Glutamatergic neuron (in vitro differentiated cells): ENCODE data around the gene CALML4. TPM values are rescaled to one million over a fixed set of nuclear protein-coding genes. Genes with fewer than 3 reads are reported as not detected.

ENCODE experiments used
- DNase-seq: peaks from one replicate; pipeline ENCODE4 v3.0.0; 2022
- H3K27ac Mint-ChIP-seq: one replicate; pipeline ENCODE4 v1.8.0; 2020; ENCODE audit warnings: mild to moderate bottlenecking, mixed read lengths, inconsistent platforms; ENCODE audit not compliant: unreplicated experiment
- H3K27me3 Mint-ChIP-seq: one replicate; pipeline ENCODE4 v1.8.0; 2020; ENCODE audit warnings: mild to moderate bottlenecking, moderate library complexity, mixed read lengths, inconsistent platforms; ENCODE audit not compliant: unreplicated experiment
- H3K36me3 Mint-ChIP-seq: one replicate; pipeline ENCODE4 v1.8.0; 2020; ENCODE audit warnings: mild to moderate bottlenecking, mixed read lengths, inconsistent platforms; ENCODE audit not compliant: unreplicated experiment
- H3K4me1 Mint-ChIP-seq: one replicate; pipeline ENCODE4 v1.8.0; 2020; ENCODE audit warnings: mild to moderate bottlenecking, low read depth, mixed read lengths, inconsistent platforms; ENCODE audit not compliant: unreplicated experiment
- H3K4me3 Mint-ChIP-seq: one replicate; pipeline ENCODE4 v1.8.0; 2020; ENCODE audit warnings: mild to moderate bottlenecking, mixed read lengths, inconsistent platforms; ENCODE audit not compliant: unreplicated experiment
- H3K9me3 Mint-ChIP-seq: one replicate; pipeline ENCODE4 v1.8.0; 2020; ENCODE audit warnings: mild to moderate bottlenecking, moderate library complexity, mixed read lengths, inconsistent platforms; ENCODE audit not compliant: unreplicated experiment
- CTCF ChIP-seq: fragments of 200-600 bp; sonication (generic); IDR thresholded peaks from one replicate; pipeline ENCODE4 v1.5.0; 2021; ENCODE audit not compliant: partially characterized antibody, unreplicated experiment
- total RNA-seq: library from RNA; stranded (reverse); fragmentation: NEBNext Ultra II Directional; extraction: Animal tissue kit (Norgen Biotek cat#: 25700); gene quantifications from one replicate; pipeline ENCODE4 v1.2.1, GENCODE V29; 2021; ENCODE audit not compliant: unreplicated experiment

CALML4 gene
- total RNA-seq, 1 donor from 2014 or later, result 4.1 TPM

DNA sequence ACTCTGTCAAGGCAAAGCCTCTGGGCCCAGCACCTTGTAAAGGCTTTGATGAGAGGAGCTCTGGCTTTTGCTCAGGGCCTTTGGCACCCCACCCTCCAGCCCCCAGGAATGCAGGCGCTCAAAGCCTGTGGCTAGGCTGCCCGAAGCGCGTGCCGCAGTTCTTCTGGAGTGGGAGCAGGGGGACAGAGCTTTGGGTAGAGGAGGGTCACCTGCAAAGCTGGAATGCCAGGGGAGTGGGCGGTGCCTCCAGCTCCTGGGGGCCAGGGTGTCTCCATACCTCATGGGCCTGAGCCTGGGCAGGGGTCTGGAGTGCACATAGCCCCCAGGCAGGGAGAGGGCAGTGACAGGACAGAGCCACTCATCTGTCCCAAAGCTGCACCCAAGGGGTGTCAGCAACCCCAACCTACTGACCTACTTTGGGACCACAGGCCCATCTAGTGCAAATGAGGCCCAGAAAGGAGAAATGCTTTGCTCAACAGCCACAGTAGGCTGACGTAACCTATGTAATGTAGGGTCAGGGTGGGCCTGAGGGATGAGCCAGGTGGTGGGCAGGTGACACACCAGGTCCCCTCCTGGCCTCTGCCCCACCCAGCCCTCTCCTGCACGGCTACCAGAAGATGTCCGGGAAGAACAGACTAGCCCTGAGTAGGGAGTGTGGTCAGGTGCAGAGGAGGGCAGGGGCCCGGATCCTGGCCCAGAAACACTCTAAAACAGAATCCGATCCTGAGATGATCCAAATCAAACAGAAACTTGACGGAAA is 2.2 kb upstream of the CALML4 start:
- H3K27ac Mint-ChIP-seq, result no peak overlapping the region
- no peak overlapping the region for H3K4me3 Mint-ChIP-seq
- TF ChIP-seq CTCF, result no peak
- DNase-seq, result no peak
- H3K4me1 Mint-ChIP-seq, result peaks cover 2% of the 10 kb centered on the region
- H3K27me3 Mint-ChIP-seq, result peaks cover 4% of the 10 kb centered on the region
- peaks cover 2% of the 10 kb centered on the region for H3K9me3 Mint-ChIP-seq
- no peaks in the 10 kb centered on the region for H3K36me3 Mint-ChIP-seq

- no peak overlapping the region for H3K27ac Mint-ChIP-seq
- H3K36me3 Mint-ChIP-seq, result no peaks in the 10 kb centered on the region
- peaks cover 4% of the 10 kb centered on the region for H3K27me3 Mint-ChIP-seq
- H3K4me3 Mint-ChIP-seq, result no peak overlapping the region
- H3K9me3 Mint-ChIP-seq, result peaks cover 2% of the 10 kb centered on the region
- TF ChIP-seq CTCF, result no peak
- no peak for DNase-seq
- H3K4me1 Mint-ChIP-seq, result peaks cover 2% of the 10 kb centered on the region
Observed at GRCh38 chr15:68206711-68207151, 1.6 kb upstream of the CALML4 start.

DNA sequence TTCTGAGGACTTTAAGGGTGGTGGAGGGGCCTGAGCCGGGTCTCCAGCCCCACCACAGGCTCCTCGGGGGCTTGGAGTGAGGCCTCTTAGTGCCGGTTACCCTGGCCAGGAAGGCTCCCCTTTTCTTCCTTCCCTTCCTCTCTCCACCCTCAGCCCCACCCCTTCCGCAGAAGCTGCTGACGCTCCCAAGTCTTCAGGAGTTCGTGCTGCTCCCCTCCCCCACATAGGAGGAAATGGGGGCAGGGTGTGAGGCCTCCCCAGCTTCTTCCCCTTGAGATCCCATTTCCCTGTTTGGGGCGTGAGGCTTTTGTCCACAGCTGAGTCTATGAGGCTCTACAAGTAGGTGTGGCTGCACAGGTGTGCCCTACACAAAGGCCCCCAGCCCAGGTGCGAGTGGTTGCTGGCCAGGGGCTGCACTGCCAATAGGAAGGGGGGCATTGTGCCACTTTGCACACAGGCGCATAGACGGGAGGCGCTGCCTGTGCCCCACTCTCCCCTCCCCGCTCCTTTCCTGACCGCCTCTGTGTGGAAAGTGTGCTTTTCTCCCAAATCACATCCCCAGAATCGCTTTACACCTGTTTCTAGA is 915 bp upstream of the CALML4 start:
- H3K9me3 Mint-ChIP-seq, result peaks cover 2% of the 10 kb centered on the region
- no peak overlapping the region for H3K27ac Mint-ChIP-seq
- H3K27me3 Mint-ChIP-seq, result peaks cover 4% of the 10 kb centered on the region
- H3K4me1 Mint-ChIP-seq, result peaks cover 2% of the 10 kb centered on the region
- no peak overlapping the region for H3K4me3 Mint-ChIP-seq
- no peak for TF ChIP-seq CTCF
- no peaks in the 10 kb centered on the region for H3K36me3 Mint-ChIP-seq
- no peak for DNase-seq

- DNase-seq, result no peak
- Mint-ChIP-seq H3K36me3 (no peaks in the 10 kb centered on the region), H3K4me1 (peaks cover 2% of the 10 kb centered on the region), H3K27me3 (peaks cover 4% of the 10 kb centered on the region), H3K27ac (no peak overlapping the region), H3K4me3 (no peak overlapping the region), H3K9me3 (peaks cover 2% of the 10 kb centered on the region)
- no peak for TF ChIP-seq CTCF
Observed at GRCh38 chr15:68205558-68205944, 419 bp upstream of the CALML4 start.

- Mint-ChIP-seq H3K4me1 (peaks cover 5% of the 10 kb centered on the region), H3K27ac (no peak overlapping the region), H3K4me3 (no peak overlapping the region), H3K36me3 (no peaks in the 10 kb centered on the region), H3K9me3 (peaks cover 2% of the 10 kb centered on the region), H3K27me3 (peaks cover 5% of the 10 kb centered on the region)
- TF ChIP-seq CTCF, result no peak
- no peak for DNase-seq
Observed at GRCh38 chr15:68204361-68204760, 771 bp downstream of the CALML4 start.
